ENCODE measurements around the gene IMPA2.

- TF ChIP-seq CTCF (IDR thresholded peaks at IDR 0.05) (no peak), POLR2A (IDR thresholded peaks at IDR 0.05) (no peak)
Observed at GRCh38 chr18:12027046-12027445, 45.7 kb downstream of the IMPA2 start.
